Skeletal muscle tissue (tissue), 4 donors: ENCODE results near the gene HERC2. TPM values are rescaled to one million over a fixed set of nuclear protein-coding genes. Genes with fewer than 3 reads are reported as not detected.

Source experiments
- H3K27ac ChIP-seq: one replicate; pipeline ENCODE4 v1.7.0; 2013; ENCODE audit warnings: mild to moderate bottlenecking, low read depth, low read length, inconsistent platforms
- H3K27me3 ChIP-seq, 3 donors: one replicate each; pipeline ENCODE4 v1.7.0; 2013; ENCODE audit warnings: low read length in 3 of 3; ENCODE audit not compliant: control insufficient read depth in 3 of 3, insufficient read depth in 3 of 3
- H3K36me3 ChIP-seq, 3 donors: one replicate each; pipeline ENCODE4 v1.7.0; 2013; ENCODE audit warnings: low read length in 3 of 3; ENCODE audit not compliant: control insufficient read depth in 3 of 3, insufficient read depth in 3 of 3
- H3K4me1 ChIP-seq, 3 donors: one replicate each; pipeline ENCODE4 v1.7.0; 2013; ENCODE audit warnings: low read length in 3 of 3, mild to moderate bottlenecking in 3 of 3; ENCODE audit not compliant: control insufficient read depth in 3 of 3, insufficient read depth in 3 of 3
- H3K4me3 ChIP-seq, 3 donors: one replicate each; pipeline ENCODE4 v1.7.0; 2013; ENCODE audit warnings: low read length in 3 of 3
- H3K9ac ChIP-seq, 3 donors: one replicate each; pipeline ENCODE4 v1.7.0; 2013; ENCODE audit warnings: low read length in 3 of 3, mild to moderate bottlenecking in 3 of 3, moderate library complexity in 2 of 3, low read depth in 1 of 3
- H3K9me3 ChIP-seq, 3 donors: one replicate each; pipeline ENCODE4 v1.7.0; 2013; ENCODE audit warnings: low read length in 3 of 3; ENCODE audit not compliant: control insufficient read depth in 3 of 3
- total RNA-seq: library from RNA; depleted of rRNA; stranded (reverse); fragments of >200 nt; gene quantifications from one replicate; pipeline ENCODE4 v1.2.3, GENCODE V29; 2014
- donor health status: Osteomylitis.

The HERC2 gene
- total RNA-seq, 1 donor from 2014 or later: 56.4 TPM

- H3K9ac ChIP-seq: no peak overlapping the region
- H3K4me1 ChIP-seq: peaks cover 6 to 23% (median 11%) of the 10 kb centered on the region in 3 donors
- H3K9me3 ChIP-seq: no peaks in the 10 kb centered on the region
- no peak overlapping the region for H3K27ac ChIP-seq
- no peak overlapping the region for H3K4me3 ChIP-seq
- H3K27me3 ChIP-seq: peaks cover 7 to 19% (median 16%) of the 10 kb centered on the region in 3 donors
- H3K36me3 ChIP-seq: peaks cover 39 to 42% (median 41%) of the 10 kb centered on the region in 3 donors
Measured at GRCh38 chr15:28110481-28110881, 211.5 kb downstream of the HERC2 start.

- no peak overlapping the region for H3K4me3 ChIP-seq
- H3K27ac ChIP-seq: no peak overlapping the region
- H3K9ac ChIP-seq: no peak overlapping the region
- peaks cover 6 to 23% (median 11%) of the 10 kb centered on the region in 3 donors for H3K4me1 ChIP-seq
- H3K27me3 ChIP-seq: peaks cover 7 to 25% (median 22%) of the 10 kb centered on the region in 3 donors
- H3K9me3 ChIP-seq: no peaks in the 10 kb centered on the region
- H3K36me3 ChIP-seq: peaks cover 34 to 38% (median 36%) of the 10 kb centered on the region in 3 donors
Measured at GRCh38 chr15:28109626-28110455, 212.1 kb downstream of the HERC2 start.

GRCh38 chr15:28107904-28108275 is 214.1 kb downstream of the HERC2 start:
- Histone ChIP-seq H3K27ac (no peak overlapping the region), H3K36me3 (peaks cover 14 to 18% (median 16%) of the 10 kb centered on the region in 3 donors), H3K27me3 (peaks cover 7 to 30% (median 30%) of the 10 kb centered on the region in 3 donors), H3K4me1 (peaks cover 6 to 23% (median 11%) of the 10 kb centered on the region in 3 donors), H3K4me3 (peak overlapping the region in 1 of 3 donors; percentile 65), H3K9ac (peak overlapping the region in 2 of 3 donors; percentile 64 to 70), H3K9me3 (no peaks in the 10 kb centered on the region)

GRCh38 chr15:28107111-28107903 is 214.7 kb downstream of the HERC2 start:
- H3K27ac ChIP-seq: no peak overlapping the region
- peak overlapping the region; percentile 43 to 70 (median 64) for H3K9ac ChIP-seq
- H3K4me3 ChIP-seq: peak overlapping the region; percentile 65 to 72 (median 69)
- peaks cover 6 to 23% (median 11%) of the 10 kb centered on the region in 3 donors for H3K4me1 ChIP-seq
- peaks cover 8 to 12% (median 11%) of the 10 kb centered on the region in 3 donors for H3K36me3 ChIP-seq
- H3K9me3 ChIP-seq: no peaks in the 10 kb centered on the region
- peaks cover 7 to 30% (median 30%) of the 10 kb centered on the region in 3 donors for H3K27me3 ChIP-seq

- Histone ChIP-seq H3K9ac (peak overlapping the region; percentile 43 to 70 (median 64)), H3K27ac (no peak overlapping the region), H3K27me3 (peaks cover 7 to 33% (median 30%) of the 10 kb centered on the region in 3 donors), H3K4me3 (peak overlapping the region; percentile 65 to 72 (median 69)), H3K36me3 (peaks cover 2 to 4% (median 3%) of the 10 kb centered on the region in 3 donors), H3K9me3 (no peaks in the 10 kb centered on the region), H3K4me1 (peaks cover 6 to 23% (median 11%) of the 10 kb centered on the region in 3 donors)
Measured at GRCh38 chr15:28106294-28107110, 215.5 kb downstream of the HERC2 start.

- Histone ChIP-seq H3K9ac (peak overlapping the region in 1 of 3 donors; percentile 70), H3K4me1 (peaks cover 6 to 23% (median 11%) of the 10 kb centered on the region in 3 donors), H3K4me3 (no peak overlapping the region), H3K27ac (no peak overlapping the region), H3K27me3 (peaks cover 13 to 40% (median 37%) of the 10 kb centered on the region in 3 donors), H3K9me3 (no peaks in the 10 kb centered on the region), H3K36me3 (peaks cover 0 to 2% (median 0%) of the 10 kb centered on the region in 3 donors)
Measured at GRCh38 chr15:28105793-28106192, 216.2 kb downstream of the HERC2 start.

- Histone ChIP-seq H3K9ac (no peak overlapping the region), H3K9me3 (no peaks in the 10 kb centered on the region), H3K4me1 (peaks cover 6 to 23% (median 11%) of the 10 kb centered on the region in 3 donors), H3K4me3 (no peak overlapping the region), H3K27me3 (peaks cover 18 to 45% (median 41%) of the 10 kb centered on the region in 3 donors), H3K36me3 (no peaks in the 10 kb centered on the region), H3K27ac (no peak overlapping the region)
Measured at GRCh38 chr15:28105224-28105791, 216.7 kb downstream of the HERC2 start.

- Histone ChIP-seq H3K27ac (no peak overlapping the region), H3K9ac (no peak overlapping the region), H3K36me3 (no peaks in the 10 kb centered on the region), H3K27me3 (peaks cover 23 to 54% (median 50%) of the 10 kb centered on the region in 3 donors), H3K9me3 (no peaks in the 10 kb centered on the region), H3K4me1 (peaks cover 6 to 28% (median 16%) of the 10 kb centered on the region in 3 donors), H3K4me3 (no peak overlapping the region)
Measured at GRCh38 chr15:28104326-28104725, 217.7 kb downstream of the HERC2 start.

GRCh38 chr15:28103831-28104230 is 218.1 kb downstream of the HERC2 start:
- Histone ChIP-seq H3K27ac (no peak overlapping the region), H3K27me3 (peaks cover 26 to 57% (median 52%) of the 10 kb centered on the region in 3 donors), H3K9ac (no peak overlapping the region), H3K36me3 (no peaks in the 10 kb centered on the region), H3K9me3 (no peaks in the 10 kb centered on the region), H3K4me1 (peaks cover 6 to 31% (median 18%) of the 10 kb centered on the region in 3 donors), H3K4me3 (no peak overlapping the region)
